ENCODE results near the gene ASPSCR1. TPM values are rescaled to one million over a fixed set of nuclear protein-coding genes. Genes with fewer than 3 reads are reported as not detected.
A peak's percentile ranks its signal among the peaks of the same experiment; 100 is the strongest.

The ASPSCR1 gene
- total and polyA plus RNA-seq, 9 of the 15 experiments (the other 6 are each of a cell fraction or from before 2014, with no cell fraction given) = 0.90 to 36.9 (median 11.6) TPM

GRCh38 chr17:81927653-81928543 is 49.5 kb upstream of the ASPSCR1 start, which contains the start of gene MAFG (continued):
- TF ChIP-seq BCLAF1 (IDR thresholded peaks at IDR 0.05; ENCODE audit: borderline replicate concordance in 1 of 2, control insufficient read depth in 1 of 2, low read depth in 2 of 2, low read length in 1 of 2) (no peak), TFE3 (CRISPR knock-in tag; IDR thresholded peaks at IDR 0.05) (peak; percentile 99), CTCFL (IDR thresholded peaks at IDR 0.05; ENCODE audit: borderline replicate concordance, insufficient read depth, low read depth, low read length, poor library complexity, severe bottlenecking) (no peak), ATF4 (CRISPR knock-in tag; IDR thresholded peaks at IDR 0.05) (no peak), SMAD3 (CRISPR knock-in tag; conservative IDR thresholded peaks at IDR 0.05) (no peak), ZNF398 (CRISPR knock-in tag; IDR thresholded peaks at IDR 0.05) (no peak), HBP1 (CRISPR knock-in tag; IDR thresholded peaks at IDR 0.05) (no peak), WHSC1 (IDR thresholded peaks at IDR 0.05; ENCODE audit: low read length) (no peak), ZNF395 (CRISPR knock-in tag; IDR thresholded peaks at IDR 0.05) (no peak), ZNF165 (CRISPR knock-in tag; IDR thresholded peaks at IDR 0.05; ENCODE audit: borderline replicate concordance) (no peak)

Data from K562 (cell line).